SK-N-MC (cell line): ENCODE measurements around the gene ZNF765.
"Not testable (repeated sequence)": the region's sequence is repeated elsewhere in the genome, so short reads cannot be mapped to it uniquely, and the experiment has no call there.

ENCODE experiments used
- DNase-seq: peaks from one replicate; pipeline ENCODE4 v3.0.0-alpha.2; 2011; ENCODE audit warnings: low read depth, low spot score
- H3K27ac ChIP-seq: fragments of 200-600 bp; sonication (generic); 2 replicates; pipeline ENCODE4 v1.5.1; 2016; ENCODE audit warnings: mixed run types
- H3K36me3 ChIP-seq: fragments of 200-600 bp; sonication (generic); 2 replicates; pipeline ENCODE4 v1.6.1; 2017; ENCODE audit warnings: antibody characterized with exemption, low read length, mixed read lengths; ENCODE audit not compliant: insufficient read depth
- H3K4me3 ChIP-seq: fragments of 200-600 bp; sonication (generic); 2 replicates; pipeline ENCODE4 v1.5.1; 2016
- H3K9ac ChIP-seq: fragments of 200-600 bp; sonication (generic); 2 replicates; pipeline ENCODE4 v1.8.0; 2017; ENCODE audit warnings: mixed run types, mixed read lengths; ENCODE audit not compliant: insufficient read length
- H3K9me3 ChIP-seq: fragments of 200-600 bp; sonication (generic); 2 replicates; pipeline ENCODE4 v1.6.1; 2017; ENCODE audit warnings: low read depth, mild to moderate bottlenecking, antibody characterized with exemption, low read length, moderate library complexity, mixed read lengths
- EZH2 ChIP-seq: fragments of 200-600 bp; sonication (generic); IDR thresholded peaks from one replicate; pipeline ENCODE4 v1.6.1; 2017; ENCODE audit warnings: antibody characterized with exemption
- FOXP2 ChIP-seq: optimal IDR thresholded peaks from 2 replicates; pipeline ENCODE3; 2011; ENCODE audit warnings: mild to moderate bottlenecking, moderate library complexity; ENCODE audit not compliant: insufficient read depth; ENCODE audit errors: extremely low read length, control extremely low read depth
- POLR2AphosphoS5 ChIP-seq: IDR thresholded peaks from 2 replicates; pipeline ENCODE4 v1.6.1; 2012; ENCODE audit warnings: mild to moderate bottlenecking, low read depth, low read length, borderline replicate concordance

The ZNF765 gene

DNA sequence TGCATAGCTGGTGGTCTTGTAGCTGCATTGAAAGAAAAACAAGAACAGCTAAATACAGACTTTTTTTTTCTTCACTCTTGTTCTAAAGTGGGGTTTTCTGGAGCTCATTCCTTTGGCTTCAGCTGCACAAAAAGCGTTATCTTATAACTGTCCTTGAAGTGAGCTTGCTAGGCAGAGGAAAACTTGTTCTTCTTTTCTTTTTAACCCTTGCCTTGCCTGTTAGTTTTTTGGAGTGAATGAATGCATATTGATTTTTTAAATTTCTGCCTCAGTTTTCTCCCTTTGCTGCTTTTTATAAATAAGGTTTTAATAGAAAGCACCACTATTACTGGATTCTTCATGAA, 1.5 kb downstream of the ZNF765 start:
- Histone ChIP-seq H3K27ac (no peak overlapping the region), H3K4me3 (no peak overlapping the region), H3K36me3 (peaks cover 28% of the 10 kb centered on the region), H3K9me3 (no peaks in the 10 kb centered on the region), H3K9ac (no peak overlapping the region)
- DNase-seq, result no peak
- TF ChIP-seq EZH2 (no peak), FOXP2 (no peak), POLR2AphosphoS5 (no peak)

- not testable (repeated sequence) for H3K9me3 ChIP-seq, H3K27ac ChIP-seq, H3K4me3 ChIP-seq, DNase-seq, H3K9ac ChIP-seq
- H3K36me3 ChIP-seq, result peaks cover 38% of the 10 kb centered on the region
These were observed 3.0 kb downstream of the ZNF765 start for GRCh38 chr19:53397918-53398317.

DNA sequence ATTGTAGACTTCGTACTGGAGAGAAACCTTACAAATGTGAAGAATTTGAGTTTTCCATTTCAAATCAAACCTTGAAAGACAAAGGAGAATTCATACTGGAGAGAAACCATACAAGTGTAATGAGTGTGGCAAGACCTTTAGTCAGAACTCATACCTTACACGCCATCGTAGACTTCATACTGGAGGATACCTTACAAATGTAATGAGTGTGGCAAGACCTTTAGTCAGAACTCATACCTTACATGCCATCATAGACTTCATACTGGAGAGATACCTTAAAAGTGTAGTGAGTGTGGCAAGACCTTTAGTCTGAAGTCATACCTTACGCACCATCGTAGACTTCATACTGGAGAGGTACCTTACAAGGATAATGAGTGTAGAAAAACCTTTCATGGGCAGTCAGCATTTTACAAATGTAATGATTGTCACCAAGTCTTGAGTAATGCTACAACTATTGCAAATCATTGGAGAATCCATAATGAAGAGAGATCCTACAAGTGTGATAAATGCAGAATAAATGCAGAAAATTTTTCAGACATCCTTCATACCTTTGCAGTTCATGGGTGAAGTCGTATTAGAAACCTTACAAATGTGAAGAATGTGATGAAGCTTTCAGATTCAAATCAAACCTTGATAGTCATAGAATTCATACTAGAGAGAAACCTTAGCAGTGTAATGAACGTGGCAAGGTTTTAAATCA, 14.7 kb downstream of the ZNF765 start:
- Histone ChIP-seq H3K9me3 (peaks cover 10% of the 10 kb centered on the region; the same call in 1 of the 2 replicates), H3K4me3 (no peak overlapping the region), H3K36me3 (peaks cover 44% of the 10 kb centered on the region)

GRCh38 chr19:53420520-53421315, 25.8 kb downstream of the ZNF765 start:
- not testable (repeated sequence) for H3K9me3 ChIP-seq, H3K9ac ChIP-seq, DNase-seq, H3K36me3 ChIP-seq, H3K27ac ChIP-seq, H3K4me3 ChIP-seq

More for the DNA sequence above, 14.7 kb downstream of the ZNF765 start:
- no peak for DNase-seq
- Histone ChIP-seq H3K9ac (no peak overlapping the region), H3K27ac (no peak overlapping the region)
- TF ChIP-seq POLR2AphosphoS5 (no peak), EZH2 (no peak), FOXP2 (no peak)

GRCh38 chr19:53422551-53422950, 27.6 kb downstream of the ZNF765 start:
- no peak for DNase-seq
- H3K36me3 ChIP-seq, result no peaks in the 10 kb centered on the region
- H3K27ac ChIP-seq, result no peak overlapping the region
- TF ChIP-seq EZH2 (no peak), FOXP2 (no peak), POLR2AphosphoS5 (no peak)
- H3K9me3 ChIP-seq, result no peaks in the 10 kb centered on the region
- H3K4me3 ChIP-seq, result no peak overlapping the region
- H3K9ac ChIP-seq, result no peak overlapping the region

- not testable (repeated sequence) for H3K27ac ChIP-seq, H3K9me3 ChIP-seq, H3K4me3 ChIP-seq, H3K9ac ChIP-seq, DNase-seq, H3K36me3 ChIP-seq
These were observed 28.1 kb downstream of the ZNF765 start for GRCh38 chr19:53423074-53423473.

- H3K9me3 ChIP-seq, H3K9ac ChIP-seq, DNase-seq, H3K27ac ChIP-seq, H3K4me3 ChIP-seq, H3K36me3 ChIP-seq: not testable (repeated sequence)
These were observed 28.7 kb downstream of the ZNF765 start for GRCh38 chr19:53423680-53424079.

GRCh38 chr19:53424968-53425597, 30.1 kb downstream of the ZNF765 start:
- no peak overlapping the region for H3K27ac ChIP-seq
- H3K9me3 ChIP-seq, result no peaks in the 10 kb centered on the region
- TF ChIP-seq POLR2AphosphoS5 (no peak), FOXP2 (no peak), EZH2 (no peak)
- DNase-seq, result peak; percentile 8
- no peaks in the 10 kb centered on the region for H3K36me3 ChIP-seq
- H3K4me3 ChIP-seq, result no peak overlapping the region
- no peak overlapping the region for H3K9ac ChIP-seq

GRCh38 chr19:53431399-53432087, 36.6 kb downstream of the ZNF765 start, which contains the start of gene ZNF761:
TSS of gene ZNF761 (plus strand) at chr19:53431984. CDS start at chr19:53447269, 15,285 bp downstream.
- peak within 1 kb of the TSS; percentile 88 for H3K4me3 ChIP-seq
- TF ChIP-seq POLR2AphosphoS5 (peak; percentile 89), FOXP2 (no peak), EZH2 (no peak)
- peak; percentile 20 for DNase-seq
- peak within 1 kb of the TSS; percentile 49; the same call in 1 of the 2 replicates for H3K27ac ChIP-seq
- peak within 1 kb of the TSS; percentile 93 for H3K9ac ChIP-seq
- H3K9me3 ChIP-seq, result no peaks in the 10 kb centered on the region
- peaks cover 30% of the 10 kb centered on the region for H3K36me3 ChIP-seq
